T-cell (primary cell): ENCODE measurements around the gene ATG9B. TPM values are rescaled to one million over a fixed set of nuclear protein-coding genes. Genes with fewer than 3 reads are reported as not detected.

Experiments used
- ATAC-seq, 4 experiments: fragments of 200-7000 bp in 3 of 4; fragments of 150-1000 bp in 1 of 4; cut with Tn5 transposase; replicated peaks in 1 of 4; 1 replicate in 3 of 4; 2 replicates in 1 of 4; pipeline ENCODE4 v1.10.0; 2021; ENCODE audit warnings: moderate library complexity in 3 of 4, mild to moderate bottlenecking in 2 of 4, moderate number of reproducible peaks in 1 of 4
- CTCF ChIA-PET, 2 donors: fragments of 300-600 bp; sonication (Branson Sonifier 250); formaldehyde crosslinking; loops; one replicate each; lab custom pipeline; 2022; ENCODE audit warnings: antibody characterized with exemption in 2 of 2; lab: Charles Lee
- POLR2A ChIA-PET, 2 donors: fragments of 300-600 bp; sonication (Branson Sonifier 250); formaldehyde crosslinking; loops; one replicate each; lab custom pipeline; 2022; ENCODE audit warnings: antibody characterized with exemption in 2 of 2; lab: Charles Lee
- DNase-seq, 35 experiments: peaks; one replicate each; pipeline versions ENCODE4 v3.0.0 to v3.0.0-alpha.2; 2013 to 2023
- H3K27ac ChIP-seq: one replicate; pipeline ENCODE4 v1.5.1; 2013; ENCODE audit warnings: low read length
- H3K27me3 ChIP-seq, 2 experiments: replicated peaks in 1 of 2; 1 replicate in 1 of 2; 2 replicates in 1 of 2; pipeline versions ENCODE4 v1.6.1 to v1.7.0; 2013; ENCODE audit warnings: low read length in 1 of 2, mixed read lengths in 1 of 2; ENCODE audit not compliant: control insufficient read depth in 2 of 2, insufficient read depth in 2 of 2; ENCODE audit errors: extremely low read depth in 1 of 2
- H3K36me3 ChIP-seq, 2 donors: 1 replicate in 1 of 2; 2 replicates in 1 of 2; pipeline versions ENCODE4 v1.6.1 to v1.7.0; 2013; ENCODE audit warnings: low read length in 1 of 2; ENCODE audit not compliant: control insufficient read depth in 2 of 2, insufficient read depth in 1 of 2; ENCODE audit errors: extremely low read depth in 1 of 2
- H3K4me1 ChIP-seq, 2 experiments: 1 replicate in 1 of 2; 2 replicates in 1 of 2; pipeline versions ENCODE4 v1.6.1 to v1.7.0; 2013; ENCODE audit warnings: low read length in 2 of 2, mixed read lengths in 1 of 2; ENCODE audit not compliant: insufficient read depth in 2 of 2, control insufficient read depth in 1 of 2; ENCODE audit errors: extremely low read depth in 1 of 2
- H3K4me3 ChIP-seq, 2 donors: 1 replicate in 1 of 2; 2 replicates in 1 of 2; pipeline versions ENCODE4 v1.5.1 to v1.7.0; 2013; ENCODE audit warnings: mild to moderate bottlenecking in 2 of 2, low read length in 1 of 2, moderate library complexity in 1 of 2; ENCODE audit not compliant: control insufficient read depth in 1 of 2; ENCODE audit errors: extremely low read depth in 1 of 2
- H3K9me3 ChIP-seq: 2 replicates; pipeline ENCODE4 v1.7.0; 2013
- H3K27ac Mint-ChIP-seq, 2 donors: one replicate each; pipeline ENCODE4 v1.8.0; 2020 to 2021; ENCODE audit warnings: mild to moderate bottlenecking in 2 of 2, mixed read lengths in 2 of 2
- H3K27me3 Mint-ChIP-seq, 2 donors: one replicate each; pipeline ENCODE4 v1.8.0; 2021 to 2022; ENCODE audit warnings: mixed read lengths in 2 of 2
- H3K36me3 Mint-ChIP-seq: one replicate; pipeline ENCODE4 v1.8.0; 2021; ENCODE audit warnings: mixed read lengths
- H3K4me1 Mint-ChIP-seq, 3 donors: one replicate each; pipeline ENCODE4 v1.8.0; 2020 to 2022; ENCODE audit warnings: mixed read lengths in 3 of 3, mild to moderate bottlenecking in 1 of 3
- H3K4me3 Mint-ChIP-seq, 3 donors: one replicate each; pipeline ENCODE4 v1.8.0; 2020 to 2022; ENCODE audit warnings: mild to moderate bottlenecking in 3 of 3, mixed read lengths in 3 of 3, moderate library complexity in 3 of 3
- H3K9me3 Mint-ChIP-seq, 3 donors: one replicate each; pipeline ENCODE4 v1.8.0; 2020 to 2022; ENCODE audit warnings: mixed read lengths in 3 of 3
- WGBS: methylation state at CpG from one replicate; pipeline ENCODE4 v1.1.5; 2013; ENCODE audit warnings: missing lambda C conversion rate; ENCODE audit not compliant: insufficient coverage; 5-methylcytosine and 5-hydroxymethylcytosine counted together
- total RNA-seq, 35 experiments: library from RNA in 6 of 35; stranded (reverse) in 6 of 35; fragments of 120-200 nt in 1 of 35; gene quantifications; one replicate each; pipeline versions ENCODE4 v1.2.1 to v1.2.4 and lab custom pipeline; 2013 to 2026

Gene ATG9B
- total RNA-seq, 5 donors from 2014 or later (not counting 1 experiment from before 2014, with no cell fraction given): 24.0 to 37.0 (median 31.8) TPM

- peaks cover 5% of the 10 kb centered on the region for H3K36me3 Mint-ChIP-seq
- Histone ChIP-seq H3K4me1 (peaks cover 44 to 84% of the 10 kb centered on the region in 2 experiments), H3K27me3 (peaks cover 0 to 3% of the 10 kb centered on the region in 2 experiments), H3K9me3 (no peaks in the 10 kb centered on the region), H3K36me3 (no peaks in the 10 kb centered on the region), H3K4me3 (peak overlapping the region in 1 of 2 donors; percentile 29), H3K27ac (peak overlapping the region; percentile 85)
- H3K27me3 Mint-ChIP-seq: peaks cover 0 to 2% of the 10 kb centered on the region in 2 donors
- peak overlapping the region; percentile 88 for H3K27ac Mint-ChIP-seq
- CTCF ChIA-PET: interaction anchor here (0.5 to 2.0 kb wide), 6 partner anchors 9 to 234 kb away, joined by 3 to 7 read pairs (median 5); no protein-coding TSS in a partner anchor
- H3K4me3 Mint-ChIP-seq: peak overlapping the region in 1 of 3 donors; percentile 76
- ATAC-seq (no peak), DNase-seq (no peak)
- WGBS: 100% methylated on average over 1 of the region's 7 CpGs
- no peaks in the 10 kb centered on the region for H3K9me3 Mint-ChIP-seq
- POLR2A ChIA-PET: interaction anchor here (0.6 to 1.8 kb wide), 2 partner anchors 18 to 20 kb away, joined by 3 to 4 read pairs; partner anchors contain the start of gene ABCB8 (in 1 of the 2)
- H3K4me1 Mint-ChIP-seq: peaks cover 66 to 86% (median 66%) of the 10 kb centered on the region in 3 donors
Measured at GRCh38 chr7:151010037-151010306, 14.3 kb downstream of the ATG9B start.

GRCh38 chr7:151009327-151010036 lies 14.8 kb downstream of the ATG9B start:
- Mint-ChIP-seq H3K9me3 (no peaks in the 10 kb centered on the region), H3K4me1 (peaks cover 61 to 81% (median 61%) of the 10 kb centered on the region in 3 donors), H3K27me3 (peaks cover 0 to 2% of the 10 kb centered on the region in 2 donors), H3K4me3 (peak overlapping the region in 1 of 3 donors; percentile 76), H3K27ac (peak overlapping the region; percentile 58 to 88), H3K36me3 (peaks cover 5% of the 10 kb centered on the region)
- ChIA-PET POLR2A (interaction anchor here in 1 of 2 donors (0.6 kb wide), 1 partner anchor 20 kb away, joined by 3 read pairs; no protein-coding TSS in a partner anchor), CTCF (interaction anchor here (0.5 to 2.0 kb wide), 7 partner anchors 9 to 235 kb away, joined by 3 to 9 read pairs (median 6); no protein-coding TSS in a partner anchor)
- Histone ChIP-seq H3K9me3 (no peaks in the 10 kb centered on the region), H3K4me3 (no peak overlapping the region), H3K27me3 (peaks cover 0 to 3% of the 10 kb centered on the region in 2 experiments), H3K36me3 (no peaks in the 10 kb centered on the region), H3K27ac (peak overlapping the region; percentile 85), H3K4me1 (peaks cover 41 to 79% of the 10 kb centered on the region in 2 experiments)
- WGBS: 87% methylated on average over 19 of the region's 22 CpGs
- no peak for DNase-seq
- ATAC-seq: no peak

- ChIA-PET CTCF (interaction anchor here (0.6 to 2.0 kb wide), 10 partner anchors 10 to 590 kb away, joined by 3 to 9 read pairs (median 3); no protein-coding TSS in a partner anchor), POLR2A (interaction anchor here in 1 of 2 donors (0.6 kb wide), 1 partner anchor 10 kb away, joined by 3 read pairs; no protein-coding TSS in a partner anchor)
- Mint-ChIP-seq H3K27me3 (peaks cover 0 to 2% of the 10 kb centered on the region in 2 donors), H3K36me3 (peaks cover 5% of the 10 kb centered on the region), H3K9me3 (no peaks in the 10 kb centered on the region), H3K4me1 (peaks cover 54 to 73% (median 54%) of the 10 kb centered on the region in 3 donors), H3K4me3 (peak overlapping the region; percentile 76 to 82 (median 77)), H3K27ac (peak overlapping the region; percentile 86 to 92)
- Histone ChIP-seq H3K4me1 (peaks cover 39 to 72% of the 10 kb centered on the region in 2 experiments), H3K9me3 (no peaks in the 10 kb centered on the region), H3K27me3 (peaks cover 0 to 3% of the 10 kb centered on the region in 2 experiments), H3K4me3 (peak overlapping the region; percentile 48 to 55), H3K36me3 (no peaks in the 10 kb centered on the region), H3K27ac (peak overlapping the region; percentile 78)
- peak; percentile 38 to 59 (median 54) for ATAC-seq
- 63% methylated on average over 38 of the region's 40 CpGs for WGBS
- DNase-seq: peak; percentile 36 to 85 (median 63)
Measured at GRCh38 chr7:151008511-151009323, 15.6 kb downstream of the ATG9B start.

GRCh38 chr7:151008143-151008510 lies 16.2 kb downstream of the ATG9B start:
- Histone ChIP-seq H3K4me3 (peak overlapping the region; percentile 48 to 55), H3K4me1 (peaks cover 36 to 66% of the 10 kb centered on the region in 2 experiments), H3K27me3 (peaks cover 0 to 2% of the 10 kb centered on the region in 2 experiments), H3K9me3 (no peaks in the 10 kb centered on the region), H3K36me3 (no peaks in the 10 kb centered on the region), H3K27ac (peak overlapping the region; percentile 78)
- ATAC-seq (peak; percentile 64 to 74 (median 70)), DNase-seq (peak in 8 of 35 experiments; percentile 23 to 70 (median 40))
- POLR2A ChIA-PET: interaction anchor here in 1 of 2 donors (0.6 kb wide), 1 partner anchor 11 kb away, joined by 3 read pairs; no protein-coding TSS in a partner anchor
- Mint-ChIP-seq H3K4me3 (peak overlapping the region; percentile 76 to 82 (median 77)), H3K27ac (peak overlapping the region; percentile 86 to 92), H3K27me3 (peaks cover 0 to 2% of the 10 kb centered on the region in 2 donors), H3K9me3 (no peaks in the 10 kb centered on the region), H3K36me3 (peaks cover 5% of the 10 kb centered on the region), H3K4me1 (peaks cover 50 to 70% (median 54%) of the 10 kb centered on the region in 3 donors)
- 0% methylated on average over 3 of the region's 11 CpGs for WGBS
- CTCF ChIA-PET: interaction anchor here (0.6 to 2.0 kb wide), 9 partner anchors 10 to 590 kb away, joined by 3 to 9 read pairs (median 3); no protein-coding TSS in a partner anchor

GRCh38 chr7:151007469-151007898 lies 16.8 kb downstream of the ATG9B start:
- ATAC-seq (no peak), DNase-seq (no peak)
- peak overlapping the region; percentile 76 to 82 (median 77) for H3K4me3 Mint-ChIP-seq
- Histone ChIP-seq H3K9me3 (no peaks in the 10 kb centered on the region), H3K27ac (peak overlapping the region; percentile 78), H3K4me3 (peak overlapping the region in 1 of 2 donors; percentile 55), H3K4me1 (peaks cover 31 to 59% of the 10 kb centered on the region in 2 experiments), H3K27me3 (no peaks in the 10 kb centered on the region), H3K36me3 (no peaks in the 10 kb centered on the region)
- peaks cover 0 to 2% of the 10 kb centered on the region in 2 donors for H3K27me3 Mint-ChIP-seq
- 40% methylated on average over 7 of the region's 7 CpGs for WGBS
- peaks cover 44 to 63% (median 48%) of the 10 kb centered on the region in 3 donors for H3K4me1 Mint-ChIP-seq
- peaks cover 3% of the 10 kb centered on the region for H3K36me3 Mint-ChIP-seq
- no peaks in the 10 kb centered on the region for H3K9me3 Mint-ChIP-seq
- CTCF ChIA-PET: interaction anchor here in 1 of 2 donors (0.9 to 2.0 kb wide), 3 partner anchors 11 to 589 kb away, joined by 3 to 9 read pairs (median 3); no protein-coding TSS in a partner anchor
- peak overlapping the region; percentile 86 to 92 for H3K27ac Mint-ChIP-seq
- POLR2A ChIA-PET: no interaction called here
